CD4-positive, alpha-beta T cell (primary cell): ENCODE measurements around the gene PHF2. TPM values are rescaled to one million over a fixed set of nuclear protein-coding genes. Genes with fewer than 3 reads are reported as not detected.
A peak's percentile ranks its signal among the peaks of the same experiment; 100 is the strongest.

ENCODE experiments used
- ATAC-seq: fragments of 200-7000 bp; cut with Tn5 transposase; one replicate; pipeline ENCODE4 v1.10.0; 2022; ENCODE audit warnings: mild to moderate bottlenecking; ENCODE audit not compliant: poor library complexity
- CTCF ChIA-PET: fragments of 350-600 bp; sonication (Branson Sonifier 250); formaldehyde crosslinking; loops from one replicate; lab custom pipeline; 2021; ENCODE audit warnings: antibody characterized with exemption, inconsistent platforms; lab: Charles Lee
- POLR2A ChIA-PET: fragments of 350-600 bp; sonication (Branson Sonifier 250); formaldehyde crosslinking; loops from one replicate; lab custom pipeline; 2021; ENCODE audit warnings: antibody characterized with exemption, inconsistent platforms; lab: Charles Lee
- DNase-seq, 14 experiments: peaks; one replicate each; pipeline ENCODE4 v3.0.0-alpha.2; 2013 to 2020; ENCODE audit warnings: mixed read lengths in 2 of 14
- H3K27ac ChIP-seq, 2 donors: one replicate each; pipeline versions ENCODE4 v1.5.1 to v1.7.0; 2013; ENCODE audit warnings: low read length in 2 of 2, low read depth in 1 of 2, mild to moderate bottlenecking in 1 of 2
- H3K27me3 ChIP-seq, 2 experiments: 1 replicate in 1 of 2; 2 replicates in 1 of 2; pipeline versions ENCODE4 v1.6.1 to v1.7.0; 2013; ENCODE audit warnings: low read length in 2 of 2, control low read depth in 1 of 2, mild to moderate bottlenecking in 1 of 2, moderate library complexity in 1 of 2; ENCODE audit not compliant: insufficient read depth in 2 of 2, control insufficient read depth in 1 of 2
- H3K36me3 ChIP-seq: one replicate; pipeline ENCODE4 v1.6.1; 2013; ENCODE audit warnings: low read length, control low read depth; ENCODE audit not compliant: insufficient read depth
- H3K4me1 ChIP-seq: one replicate; pipeline ENCODE4 v1.6.1; 2013; ENCODE audit warnings: low read length, control low read depth; ENCODE audit not compliant: insufficient read depth
- H3K4me3 ChIP-seq: one replicate; pipeline ENCODE4 v1.5.1; 2013; ENCODE audit warnings: mild to moderate bottlenecking, low read length, moderate library complexity
- H3K9me3 ChIP-seq, 2 experiments: 1 replicate in 1 of 2; 2 replicates in 1 of 2; pipeline versions ENCODE4 v1.6.1 to v1.7.0; 2013; ENCODE audit warnings: low read length in 2 of 2, mild to moderate bottlenecking in 2 of 2, control low read depth in 1 of 2, moderate library complexity in 1 of 2; ENCODE audit not compliant: control insufficient read depth in 1 of 2, insufficient read depth in 1 of 2
- H3K27ac Mint-ChIP-seq: one replicate; pipeline ENCODE4 v1.8.0; 2020; ENCODE audit warnings: mixed read lengths
- H3K27me3 Mint-ChIP-seq: one replicate; pipeline ENCODE4 v1.8.0; 2021; ENCODE audit warnings: mixed read lengths
- H3K36me3 Mint-ChIP-seq: one replicate; pipeline ENCODE4 v1.8.0; 2021; ENCODE audit warnings: low read depth, mixed read lengths
- H3K4me1 Mint-ChIP-seq: one replicate; pipeline ENCODE4 v1.8.0; 2021; ENCODE audit warnings: low read depth, mixed read lengths
- H3K4me3 Mint-ChIP-seq: one replicate; pipeline ENCODE4 v1.8.0; 2020; ENCODE audit warnings: mild to moderate bottlenecking, mixed read lengths
- H3K9me3 Mint-ChIP-seq: one replicate; pipeline ENCODE4 v1.8.0; 2020; ENCODE audit warnings: mixed read lengths
- intact Hi-C, 2 experiments: fragments of 100-400 bp; cut with DNase I in 1 of 2; cut with micrococcal nuclease in 1 of 2; formaldehyde crosslinking; loops; one replicate each; pipeline versions ENCODE4 v1.15.1 to v1.9.0; 2023 to 2025; cut with DNase I, micrococcal nuclease
- total RNA-seq, 174 experiments: library from RNA in 2 of 174; stranded (reverse) in 2 of 174; gene quantifications; one replicate each; pipeline ENCODE4 v1.2.3 and lab custom pipeline; 2021 to 2026
- TF ChIP-seq, protein P1 (sequence below): fragments of 200-600 bp; IDR thresholded peaks from one replicate; pipeline ENCODE4 v1.8.0; 2022; ENCODE audit warnings: antibody characterized with exemption, mild to moderate bottlenecking

PHF2 gene
- total RNA-seq, 2 experiments from 2014 or later, result 27.3 to 28.8 TPM

DNA sequence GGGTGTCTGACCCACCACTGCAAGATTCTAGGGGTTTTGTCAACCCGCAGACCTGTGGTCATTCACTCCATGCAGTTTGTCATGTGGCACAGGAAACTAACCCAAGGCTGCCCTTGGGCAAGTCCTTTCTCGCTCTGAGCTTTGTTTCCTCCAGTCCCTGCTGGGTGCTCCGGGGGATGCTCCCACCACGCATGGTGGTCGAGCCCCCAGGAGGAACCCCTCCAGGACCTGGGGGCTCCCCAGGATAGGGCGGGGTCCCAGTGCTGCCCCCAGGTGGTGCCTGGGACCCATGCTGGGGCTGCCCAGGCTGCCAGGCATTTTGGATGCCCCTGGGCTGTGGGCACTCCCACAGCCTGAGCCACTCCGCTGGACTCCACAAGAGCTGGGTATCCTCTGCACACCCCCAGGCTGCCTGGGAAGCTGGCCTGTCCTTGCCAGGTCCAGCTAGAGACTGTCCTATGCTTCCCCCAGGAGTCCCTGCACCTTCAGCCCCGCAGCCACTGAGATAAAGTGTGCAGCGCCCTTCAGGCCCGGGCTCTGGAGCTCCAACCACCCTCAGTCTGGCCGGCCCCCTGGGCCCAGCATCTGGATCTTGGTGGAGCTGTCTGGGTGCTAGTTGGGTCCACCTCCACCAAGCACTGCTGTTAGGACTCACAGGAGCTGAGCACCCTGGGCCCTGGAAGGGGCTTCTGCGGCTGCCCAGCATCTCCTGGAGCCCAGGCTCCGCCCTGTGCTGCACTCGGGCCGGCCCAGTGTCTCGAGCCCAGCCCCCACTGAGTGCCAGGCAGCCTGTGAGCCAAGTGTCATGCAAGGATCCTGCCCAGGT lies 104.3 kb downstream of the PHF2 start:
- H3K27ac Mint-ChIP-seq, result no peak overlapping the region
- no peaks in the 10 kb centered on the region for H3K27me3 Mint-ChIP-seq
- H3K4me3 Mint-ChIP-seq, result no peak overlapping the region
- DNase-seq (peak in 2 of 14 experiments; percentile 11 to 31), ATAC-seq (no peak)
- H3K27me3 ChIP-seq, result peaks cover 0 to 2% of the 10 kb centered on the region in 2 experiments
- CTCF ChIA-PET, result no interaction called here
- peaks cover 0 to 23% of the 10 kb centered on the region in 2 experiments for H3K9me3 ChIP-seq
- POLR2A ChIA-PET, result no interaction called here
- H3K36me3 ChIP-seq, result peaks cover 16% of the 10 kb centered on the region
- no peak overlapping the region for H3K4me3 ChIP-seq
- TF ChIP-seq, protein P1, sequence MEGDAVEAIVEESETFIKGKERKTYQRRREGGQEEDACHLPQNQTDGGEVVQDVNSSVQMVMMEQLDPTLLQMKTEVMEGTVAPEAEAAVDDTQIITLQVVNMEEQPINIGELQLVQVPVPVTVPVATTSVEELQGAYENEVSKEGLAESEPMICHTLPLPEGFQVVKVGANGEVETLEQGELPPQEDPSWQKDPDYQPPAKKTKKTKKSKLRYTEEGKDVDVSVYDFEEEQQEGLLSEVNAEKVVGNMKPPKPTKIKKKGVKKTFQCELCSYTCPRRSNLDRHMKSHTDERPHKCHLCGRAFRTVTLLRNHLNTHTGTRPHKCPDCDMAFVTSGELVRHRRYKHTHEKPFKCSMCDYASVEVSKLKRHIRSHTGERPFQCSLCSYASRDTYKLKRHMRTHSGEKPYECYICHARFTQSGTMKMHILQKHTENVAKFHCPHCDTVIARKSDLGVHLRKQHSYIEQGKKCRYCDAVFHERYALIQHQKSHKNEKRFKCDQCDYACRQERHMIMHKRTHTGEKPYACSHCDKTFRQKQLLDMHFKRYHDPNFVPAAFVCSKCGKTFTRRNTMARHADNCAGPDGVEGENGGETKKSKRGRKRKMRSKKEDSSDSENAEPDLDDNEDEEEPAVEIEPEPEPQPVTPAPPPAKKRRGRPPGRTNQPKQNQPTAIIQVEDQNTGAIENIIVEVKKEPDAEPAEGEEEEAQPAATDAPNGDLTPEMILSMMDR, result no peak
- no peaks in the 10 kb centered on the region for H3K9me3 Mint-ChIP-seq
- H3K36me3 Mint-ChIP-seq, result peaks cover 26% of the 10 kb centered on the region
- H3K4me1 ChIP-seq, result peaks cover 6% of the 10 kb centered on the region
- H3K27ac ChIP-seq, result no peak overlapping the region
- intact Hi-C loops, result loop anchor here in 1 of 2 experiments (5.0 kb wide), 1 partner anchor 532 kb away; no protein-coding TSS in a partner anchor
- H3K4me1 Mint-ChIP-seq, result no peaks in the 10 kb centered on the region

DNA sequence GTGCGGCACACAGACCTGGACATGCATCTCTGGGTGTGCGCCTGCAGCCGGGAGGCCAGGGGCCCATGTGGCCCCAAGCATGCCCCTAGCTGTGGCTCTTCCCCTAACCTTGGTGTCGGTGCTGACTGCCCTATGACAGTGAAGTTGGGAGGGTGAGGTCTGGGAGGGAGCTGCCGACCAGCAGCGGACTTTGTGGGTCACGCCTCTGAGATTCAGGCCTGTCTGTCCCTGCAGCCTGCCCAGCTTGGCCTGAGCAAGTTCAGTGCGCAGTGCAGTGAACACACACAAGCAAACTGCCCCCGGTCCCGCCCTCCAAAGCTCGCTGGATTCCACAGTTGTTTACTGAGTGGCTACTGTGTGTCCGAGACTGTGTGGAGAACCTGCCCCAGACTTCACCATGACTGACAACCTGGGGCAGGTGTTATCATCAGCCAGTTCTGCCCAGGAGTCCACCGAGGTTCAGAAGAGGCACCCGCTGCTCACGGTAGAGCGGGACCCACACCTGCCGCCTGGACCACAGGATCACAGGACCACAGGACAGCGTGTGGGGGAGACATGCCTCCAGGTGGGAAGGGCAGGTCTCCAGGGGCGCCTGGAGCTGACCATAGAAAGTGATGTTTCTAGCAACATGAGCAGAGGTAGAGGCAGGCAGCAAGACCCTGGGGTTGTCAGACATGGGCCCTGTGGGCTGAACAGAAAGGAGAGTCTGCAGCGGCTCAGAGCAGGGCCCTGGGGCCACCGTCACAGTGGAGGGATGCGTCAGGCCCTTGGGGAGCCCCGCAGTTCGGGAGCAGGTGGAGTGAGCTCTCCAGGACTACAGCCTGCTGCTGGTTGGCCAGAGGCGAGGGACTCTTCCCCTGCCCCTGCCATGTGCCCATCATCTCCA lies 105.1 kb downstream of the PHF2 start:
- H3K27ac ChIP-seq, result no peak overlapping the region
- H3K36me3 ChIP-seq, result peaks cover 12% of the 10 kb centered on the region
- no peaks in the 10 kb centered on the region for H3K9me3 Mint-ChIP-seq
- H3K4me1 Mint-ChIP-seq, result no peaks in the 10 kb centered on the region
- POLR2A ChIA-PET, result no interaction called here
- H3K27ac Mint-ChIP-seq, result no peak overlapping the region
- H3K4me3 Mint-ChIP-seq, result no peak overlapping the region
- peaks cover 19% of the 10 kb centered on the region for H3K36me3 Mint-ChIP-seq
- ATAC-seq (no peak), DNase-seq (peak in 2 of 14 experiments; percentile 9 to 27)
- CTCF ChIA-PET, result interaction anchor here (1.1 to 1.4 kb wide), 3 partner anchors 38 to 282 kb away, joined by 3 to 4 read pairs (median 3); no protein-coding TSS in a partner anchor
- intact Hi-C loops, result loop anchor here (1.0 to 5.0 kb wide), 3 partner anchors 282 to 532 kb away; no protein-coding TSS in a partner anchor
- peaks cover 0 to 23% of the 10 kb centered on the region in 2 experiments for H3K9me3 ChIP-seq
- TF ChIP-seq, protein P1, result no peak
- peaks cover 6% of the 10 kb centered on the region for H3K4me1 ChIP-seq
- no peak overlapping the region for H3K4me3 ChIP-seq
- H3K27me3 Mint-ChIP-seq, result peaks cover 6% of the 10 kb centered on the region
- H3K27me3 ChIP-seq, result peaks cover 0 to 2% of the 10 kb centered on the region in 2 experiments
